Measurements from ENCODE around the gene REXO4.
"Not testable (repeated sequence)": the region's sequence is repeated elsewhere in the genome, so short reads cannot be mapped to it uniquely, and the experiment has no call there.

GRCh38 chr9:133451865-133452264, 34.1 kb upstream of the REXO4 start:
- not testable (repeated sequence) for TF ChIP-seq RXRA (IDR thresholded peaks at IDR 0.05; ENCODE audit: insufficient read depth, low read depth, low read length); SP2 (IDR thresholded peaks at IDR 0.05; ENCODE audit: low read length)
- TF ChIP-seq, protein P1, sequence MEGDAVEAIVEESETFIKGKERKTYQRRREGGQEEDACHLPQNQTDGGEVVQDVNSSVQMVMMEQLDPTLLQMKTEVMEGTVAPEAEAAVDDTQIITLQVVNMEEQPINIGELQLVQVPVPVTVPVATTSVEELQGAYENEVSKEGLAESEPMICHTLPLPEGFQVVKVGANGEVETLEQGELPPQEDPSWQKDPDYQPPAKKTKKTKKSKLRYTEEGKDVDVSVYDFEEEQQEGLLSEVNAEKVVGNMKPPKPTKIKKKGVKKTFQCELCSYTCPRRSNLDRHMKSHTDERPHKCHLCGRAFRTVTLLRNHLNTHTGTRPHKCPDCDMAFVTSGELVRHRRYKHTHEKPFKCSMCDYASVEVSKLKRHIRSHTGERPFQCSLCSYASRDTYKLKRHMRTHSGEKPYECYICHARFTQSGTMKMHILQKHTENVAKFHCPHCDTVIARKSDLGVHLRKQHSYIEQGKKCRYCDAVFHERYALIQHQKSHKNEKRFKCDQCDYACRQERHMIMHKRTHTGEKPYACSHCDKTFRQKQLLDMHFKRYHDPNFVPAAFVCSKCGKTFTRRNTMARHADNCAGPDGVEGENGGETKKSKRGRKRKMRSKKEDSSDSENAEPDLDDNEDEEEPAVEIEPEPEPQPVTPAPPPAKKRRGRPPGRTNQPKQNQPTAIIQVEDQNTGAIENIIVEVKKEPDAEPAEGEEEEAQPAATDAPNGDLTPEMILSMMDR (IDR thresholded peaks at IDR 0.05; ENCODE audit: control extremely low read depth in 1 of 3, insufficient read depth in 1 of 3, low read depth in 1 of 3, low read length in 3 of 3) = not testable (repeated sequence)
- TF ChIP-seq, protein P2, sequence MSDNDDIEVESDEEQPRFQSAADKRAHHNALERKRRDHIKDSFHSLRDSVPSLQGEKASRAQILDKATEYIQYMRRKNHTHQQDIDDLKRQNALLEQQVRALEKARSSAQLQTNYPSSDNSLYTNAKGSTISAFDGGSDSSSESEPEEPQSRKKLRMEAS (IDR thresholded peaks at IDR 0.05) = not testable (repeated sequence)

Data from H1 (cell line).